Stimulated activated CD8-positive, alpha-beta memory T cell treated with anti-CD3 and anti-CD28 coated beads, Interleukin-15, amount 100 ng/mL, for 4 hours (primary cell): ENCODE data around the gene ABLIM1.
"Not testable (repeated sequence)": the region's sequence is repeated elsewhere in the genome, so short reads cannot be mapped to it uniquely, and the experiment has no call there.

Experiments
- DNase-seq, 2 donors: peaks; one replicate each; pipeline ENCODE4 v3.0.0-alpha.2; 2020; ENCODE audit warnings: low read depth in 2 of 2

Gene ABLIM1

GRCh38 chr10:114658175-114658574 lies at the start of gene ABLIM1:
TSS of gene ABLIM1 (minus strand) at chr10:114658275. CDS start at chr10:114658200, 75 bp downstream.
- DNase-seq, result no peak

DNA sequence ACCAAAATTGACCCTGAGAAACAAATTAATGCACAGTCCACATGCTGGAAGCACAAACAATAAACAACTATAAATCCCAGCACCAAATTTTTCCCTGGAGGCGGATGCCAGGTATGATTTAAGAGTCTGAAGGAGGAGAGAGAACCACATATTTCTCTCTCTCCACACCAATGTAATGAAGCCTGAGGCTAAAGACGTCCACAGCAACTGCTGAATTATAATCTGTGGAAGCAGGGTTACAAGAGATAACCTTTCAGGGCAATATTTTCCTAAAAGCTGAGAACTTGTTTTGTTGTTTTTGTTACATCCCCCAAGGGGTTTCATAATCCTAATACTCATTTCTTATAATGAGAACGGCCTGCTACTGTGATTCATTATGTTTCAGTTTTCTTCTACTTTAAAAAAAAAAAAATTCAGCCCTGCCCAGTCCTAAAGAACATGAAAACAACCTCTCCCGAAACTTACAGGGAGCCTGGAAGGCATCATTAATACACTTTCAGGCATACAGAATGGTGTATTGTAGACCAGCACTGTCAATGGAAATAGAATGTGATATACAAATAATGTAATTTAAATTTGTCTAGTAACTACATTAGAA lies 48.5 kb upstream of the ABLIM1 start:
- DNase-seq, result no peak

GRCh38 chr10:114704679-114705078 lies 46.6 kb upstream of the ABLIM1 start:
- DNase-seq, result no peak

GRCh38 chr10:114703377-114704107 lies 45.5 kb upstream of the ABLIM1 start:
- DNase-seq, result no peak

DNA sequence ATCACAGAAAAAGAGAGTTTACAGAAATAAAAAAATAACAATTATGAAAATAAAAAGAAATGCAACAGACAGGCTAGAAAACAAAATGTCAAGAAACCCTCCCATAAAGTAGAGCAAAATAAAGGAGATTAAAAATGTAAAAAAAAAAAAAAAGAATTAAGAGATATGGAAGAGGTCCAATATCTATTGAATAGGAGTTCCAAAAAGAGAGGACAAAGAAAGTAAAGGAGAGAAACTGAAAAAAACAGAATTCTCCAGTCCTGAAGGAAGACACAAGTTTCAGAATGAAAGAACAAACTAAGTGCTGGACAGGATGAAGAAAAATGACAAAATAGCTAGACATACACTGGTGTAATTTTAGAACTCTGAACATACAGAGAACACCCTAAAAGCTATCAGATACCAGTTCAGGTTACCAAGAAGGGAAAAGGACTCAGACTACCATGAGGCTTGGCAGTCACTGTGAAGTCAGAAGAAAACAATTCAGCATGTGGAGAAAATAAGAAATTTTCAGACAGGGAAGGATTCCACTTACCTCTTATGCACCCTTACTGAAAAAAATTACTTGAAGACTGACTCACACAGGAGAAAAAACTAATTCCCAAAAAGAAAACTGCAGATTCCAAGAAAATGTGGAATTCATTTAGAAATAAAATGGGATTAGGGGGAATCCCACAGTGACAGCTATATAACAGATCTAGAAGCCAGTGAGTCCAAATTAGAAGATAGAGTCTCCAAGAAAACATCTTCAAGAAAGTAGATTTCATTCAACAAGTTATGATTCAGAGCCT lies 40.4 kb upstream of the ABLIM1 start:
- DNase-seq, result no peak

DNA sequence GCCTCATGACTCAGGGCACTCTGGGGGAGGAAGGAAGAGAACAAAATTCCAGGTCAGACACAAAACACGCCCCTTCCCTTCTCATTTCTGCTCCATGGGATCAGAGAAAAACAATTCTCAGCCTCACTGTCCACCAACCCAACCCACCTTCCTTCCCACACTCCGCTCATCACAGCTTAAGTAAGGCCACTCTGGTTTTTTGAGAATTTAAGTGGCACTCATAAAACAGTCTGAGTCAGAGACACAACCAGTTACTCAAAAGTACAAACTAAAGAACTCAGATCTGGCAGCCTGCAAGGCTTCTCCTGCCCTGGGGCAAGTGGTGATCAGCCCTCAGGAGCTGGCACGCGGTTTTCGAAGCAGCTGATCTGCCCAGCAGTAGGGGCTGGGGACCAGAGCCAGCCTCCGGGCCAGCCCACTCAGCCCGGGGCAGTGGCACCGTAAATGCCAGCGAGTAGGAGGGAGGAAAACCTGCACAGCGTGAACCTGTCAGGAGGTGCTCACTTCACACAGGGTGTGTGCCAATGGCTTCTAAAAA lies 39.1 kb upstream of the ABLIM1 start:
- DNase-seq, result no peak

GRCh38 chr10:114696301-114696700 lies 38.2 kb upstream of the ABLIM1 start:
- not testable (repeated sequence) for DNase-seq

DNA sequence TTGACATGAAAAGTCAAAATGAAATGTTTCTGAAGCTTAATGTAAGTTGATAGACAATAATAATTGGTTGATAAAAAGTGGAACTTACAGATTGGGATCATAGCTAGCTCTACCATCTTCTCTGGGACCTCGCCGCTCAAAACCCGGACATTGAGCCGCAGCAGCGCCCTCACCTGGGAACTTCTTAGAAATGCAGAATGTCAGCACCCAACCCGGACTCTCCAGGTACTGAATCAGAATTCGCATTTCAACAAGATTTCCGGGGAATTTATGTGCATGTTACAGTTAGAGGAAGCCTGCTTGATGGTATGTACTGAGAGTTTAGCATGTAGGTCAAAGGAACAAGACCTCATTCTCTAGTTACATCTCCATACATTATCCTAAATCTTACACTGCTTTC lies 36.7 kb upstream of the ABLIM1 start:
- DNase-seq, result no peak

- DNase-seq, result no peak
These were observed 36.0 kb upstream of the ABLIM1 start for GRCh38 chr10:114694062-114694461.

DNA sequence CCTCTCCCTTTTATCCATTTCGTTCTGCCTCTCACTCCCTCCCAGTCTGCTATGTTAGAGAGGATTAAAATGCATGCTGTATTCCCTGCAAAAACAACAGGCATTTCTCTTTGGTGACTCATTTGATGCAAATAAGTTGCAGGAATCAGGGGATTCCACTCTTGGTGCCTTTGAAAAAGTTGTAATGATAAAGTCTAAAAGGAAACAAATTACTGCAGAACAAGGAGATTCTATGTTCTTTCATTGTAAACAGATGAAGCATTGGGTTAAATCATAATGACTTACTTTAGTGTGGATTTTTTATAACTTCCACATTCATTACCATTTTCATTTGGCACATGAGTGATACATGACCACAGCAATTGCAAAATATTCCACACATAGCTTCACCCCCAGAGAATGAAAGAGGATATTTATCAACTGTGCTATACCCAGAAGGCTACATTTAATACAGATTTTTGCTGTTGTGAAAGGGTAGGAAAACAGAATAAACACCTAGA lies 33.4 kb upstream of the ABLIM1 start:
- no peak for DNase-seq

- DNase-seq, result no peak
These were observed 30.7 kb upstream of the ABLIM1 start for GRCh38 chr10:114688786-114689185.

GRCh38 chr10:114687459-114687858 lies 29.4 kb upstream of the ABLIM1 start:
- no peak for DNase-seq

DNA sequence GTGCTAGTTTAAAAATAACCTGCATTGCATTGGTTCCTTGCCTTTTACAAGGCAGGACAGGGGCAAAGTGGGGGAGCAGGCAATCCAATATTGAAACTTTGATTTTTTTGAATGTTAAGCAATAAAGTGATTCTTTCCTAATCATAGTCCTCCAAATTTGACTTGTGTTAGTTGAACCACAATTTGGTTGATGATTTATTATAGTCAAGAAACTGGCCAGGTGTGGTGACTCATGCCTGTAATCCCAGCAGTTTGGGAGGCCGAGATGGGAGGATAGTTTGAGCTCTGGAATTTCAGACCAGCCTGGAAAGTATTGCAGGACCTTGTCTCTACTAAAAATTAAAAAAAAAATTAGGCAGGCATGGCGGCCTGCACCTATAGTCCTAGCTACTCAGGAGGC lies 27.9 kb upstream of the ABLIM1 start:
- no peak for DNase-seq

DNA sequence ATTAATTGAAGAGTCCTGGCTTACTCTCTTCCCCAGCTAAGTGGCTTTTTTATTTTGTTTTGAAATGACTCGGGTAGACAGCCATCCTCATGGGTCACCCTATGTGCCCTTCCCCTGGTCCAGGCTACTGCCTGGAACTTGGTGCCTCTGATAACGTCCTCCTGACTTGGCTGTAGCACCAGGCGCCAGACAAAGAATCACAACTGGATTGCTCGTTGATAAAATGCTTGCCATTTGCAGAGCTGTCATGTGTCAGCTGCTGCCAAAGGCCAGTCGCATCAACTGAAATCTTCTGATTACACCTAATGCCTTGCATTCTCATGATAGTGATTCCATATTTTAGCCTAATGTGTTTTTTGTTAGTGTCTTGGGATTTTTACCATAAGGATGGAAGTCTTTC lies 27.4 kb upstream of the ABLIM1 start:
- no peak for DNase-seq

- no peak for DNase-seq
These were observed 26.7 kb upstream of the ABLIM1 start for GRCh38 chr10:114684822-114685209.

- no peak for DNase-seq
These were observed 26.2 kb upstream of the ABLIM1 start for GRCh38 chr10:114684084-114684821.

- DNase-seq, result no peak
These were observed 25.5 kb upstream of the ABLIM1 start for GRCh38 chr10:114683593-114683992.

DNA sequence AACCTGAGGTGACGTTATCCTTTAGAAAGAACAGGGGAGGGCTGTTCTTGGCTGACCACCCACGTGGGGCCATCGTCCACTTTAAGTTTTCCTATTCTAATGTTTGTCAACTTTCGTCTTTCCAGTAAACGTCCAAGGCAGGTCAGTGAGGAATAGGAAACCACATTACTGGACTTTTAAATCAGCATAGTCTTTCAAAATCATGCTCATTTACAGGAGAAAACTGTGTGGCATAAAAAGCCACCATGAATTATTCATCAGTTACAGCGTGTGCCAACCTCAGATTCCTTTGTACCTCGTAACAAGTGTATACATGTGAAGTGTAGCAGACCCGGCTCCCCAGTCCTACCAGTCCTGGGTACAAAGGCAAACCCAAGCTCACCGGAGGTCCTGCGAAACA lies 25.1 kb upstream of the ABLIM1 start:
- DNase-seq, result no peak

DNA sequence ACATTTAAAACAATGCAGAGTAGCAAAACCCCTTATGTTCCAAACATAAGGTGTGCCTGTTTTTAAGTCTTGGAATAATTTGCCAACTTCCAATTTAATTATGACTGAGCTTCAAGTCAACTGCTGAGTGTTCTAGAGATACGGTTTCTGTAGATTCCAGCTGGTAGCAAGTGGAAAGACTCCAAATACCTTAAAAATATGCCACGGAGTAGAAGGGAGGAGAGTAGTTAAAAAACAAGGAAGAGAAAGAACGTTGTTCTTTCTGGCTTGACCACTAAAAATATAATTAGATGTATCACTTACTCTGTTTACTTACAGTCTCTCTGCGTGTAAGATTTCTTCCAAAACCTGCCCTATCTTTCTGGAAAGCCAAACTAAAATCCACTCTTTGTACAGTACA lies 24.5 kb upstream of the ABLIM1 start:
- no peak for DNase-seq

DNA sequence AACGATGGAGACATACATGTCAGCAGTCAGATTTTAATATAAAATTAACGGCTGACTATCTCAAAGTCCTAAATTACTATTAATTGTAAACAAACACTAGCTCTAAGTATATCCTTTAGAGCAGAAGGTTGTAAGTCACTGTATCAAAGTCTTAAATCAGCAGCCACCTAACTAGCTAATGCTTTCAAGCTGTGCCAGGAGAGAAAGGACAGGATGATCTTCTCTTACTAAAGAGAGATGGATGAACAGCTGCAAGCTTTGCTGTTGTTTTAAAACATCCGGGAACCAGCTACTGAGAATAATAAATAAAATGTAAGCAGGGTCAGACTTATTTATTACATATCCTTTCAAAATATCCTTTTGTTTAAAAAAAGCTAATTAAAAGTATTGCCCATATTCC lies 24.0 kb upstream of the ABLIM1 start:
- no peak for DNase-seq

- no peak for DNase-seq
These were observed 23.5 kb upstream of the ABLIM1 start for GRCh38 chr10:114681542-114681941.
